ENCODE results near the gene DYSF. TPM values are rescaled to one million over a fixed set of nuclear protein-coding genes. Genes with fewer than 3 reads are reported as not detected.

DYSF gene
- total RNA-seq, 2 donors from 2014 or later: 1.4 to 3.1 TPM

GRCh38 chr2:71704688-71705087, 251.3 kb downstream of the DYSF start:
- Histone ChIP-seq H3K27ac (ENCODE audit: low read depth, low read length) (no peak overlapping the region), H3K4me1 (ENCODE audit: control insufficient read depth, insufficient read depth, low read length) (no peaks in the 10 kb centered on the region), H3K27me3 (ENCODE audit: control insufficient read depth, insufficient read depth, low read length, poor library complexity, severe bottlenecking) (no peaks in the 10 kb centered on the region), H3K9ac (ENCODE audit: extremely low read depth, low read length, poor library complexity, severe bottlenecking) (no peak overlapping the region), H3K36me3 (ENCODE audit: control insufficient read depth, insufficient read depth, low read length) (no peaks in the 10 kb centered on the region), H3K4me3 (ENCODE audit: low read length) (no peak overlapping the region), H3K9me3 (ENCODE audit: control insufficient read depth, low read length) (no peaks in the 10 kb centered on the region)
- no peaks in the 10 kb centered on the region for H3K27me3 Mint-ChIP-seq (ENCODE audit: insufficient read depth)
- no peaks in the 10 kb centered on the region for H3K9me3 Mint-ChIP-seq
- H3K36me3 Mint-ChIP-seq (ENCODE audit: low read depth): no peaks in the 10 kb centered on the region
- TF ChIP-seq, protein P1, sequence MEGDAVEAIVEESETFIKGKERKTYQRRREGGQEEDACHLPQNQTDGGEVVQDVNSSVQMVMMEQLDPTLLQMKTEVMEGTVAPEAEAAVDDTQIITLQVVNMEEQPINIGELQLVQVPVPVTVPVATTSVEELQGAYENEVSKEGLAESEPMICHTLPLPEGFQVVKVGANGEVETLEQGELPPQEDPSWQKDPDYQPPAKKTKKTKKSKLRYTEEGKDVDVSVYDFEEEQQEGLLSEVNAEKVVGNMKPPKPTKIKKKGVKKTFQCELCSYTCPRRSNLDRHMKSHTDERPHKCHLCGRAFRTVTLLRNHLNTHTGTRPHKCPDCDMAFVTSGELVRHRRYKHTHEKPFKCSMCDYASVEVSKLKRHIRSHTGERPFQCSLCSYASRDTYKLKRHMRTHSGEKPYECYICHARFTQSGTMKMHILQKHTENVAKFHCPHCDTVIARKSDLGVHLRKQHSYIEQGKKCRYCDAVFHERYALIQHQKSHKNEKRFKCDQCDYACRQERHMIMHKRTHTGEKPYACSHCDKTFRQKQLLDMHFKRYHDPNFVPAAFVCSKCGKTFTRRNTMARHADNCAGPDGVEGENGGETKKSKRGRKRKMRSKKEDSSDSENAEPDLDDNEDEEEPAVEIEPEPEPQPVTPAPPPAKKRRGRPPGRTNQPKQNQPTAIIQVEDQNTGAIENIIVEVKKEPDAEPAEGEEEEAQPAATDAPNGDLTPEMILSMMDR (conservative IDR thresholded peaks at IDR 0.05): no peak
- no peak for DNase-seq
- H3K4me3 Mint-ChIP-seq: no peak overlapping the region
- H3K27ac Mint-ChIP-seq: no peak overlapping the region
- H3K4me1 Mint-ChIP-seq: peaks cover 9% of the 10 kb centered on the region
- 81 to 94% methylated on average over 3 to 5 of the region's 5 CpGs for WGBS, 2 experiments (ENCODE audit: insufficient coverage in 1 of 2, insufficient read length in 1 of 2)

DNA sequence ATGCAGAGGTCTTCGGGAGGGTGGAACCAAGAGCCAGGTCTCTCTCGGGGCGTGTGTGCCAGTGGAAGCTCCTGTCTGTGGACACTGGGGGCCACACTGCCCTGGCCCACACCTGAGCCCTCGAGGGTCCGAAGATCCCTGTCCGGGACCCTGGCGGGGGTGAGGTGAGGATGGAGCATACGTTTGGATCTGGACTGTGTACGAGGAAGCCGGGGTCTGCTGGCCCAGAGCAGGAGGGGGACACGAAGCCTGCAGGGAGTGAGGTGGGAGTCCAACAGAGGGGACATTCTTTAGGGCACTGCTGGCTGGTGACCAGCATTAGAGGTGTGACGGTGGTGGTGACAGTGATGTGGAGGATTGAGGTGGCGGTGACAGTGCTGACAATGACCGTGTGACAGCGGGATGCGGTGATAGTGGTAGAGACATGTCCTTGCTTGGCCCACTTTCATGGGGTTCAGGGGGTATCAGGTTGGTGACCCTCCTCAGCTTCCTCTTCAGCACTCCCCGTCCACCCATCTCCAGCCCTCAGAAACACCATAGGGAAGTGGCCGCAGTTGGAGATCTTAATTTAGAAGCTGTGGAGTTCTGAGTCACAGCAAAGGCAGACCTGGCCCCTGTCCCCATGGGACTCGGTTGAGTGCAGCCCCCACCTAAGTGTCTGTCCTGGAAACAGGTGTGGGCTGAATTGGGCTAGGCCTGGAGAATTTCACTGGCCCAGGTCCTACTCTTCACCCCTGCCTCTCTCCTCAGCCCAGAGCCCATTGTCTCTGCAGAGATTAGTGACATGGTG, 252.0 kb downstream of the DYSF start:
- no peaks in the 10 kb centered on the region for H3K36me3 ChIP-seq (ENCODE audit: control insufficient read depth, insufficient read depth, low read length)
- no peak overlapping the region for H3K27ac Mint-ChIP-seq

GRCh38 chr2:71706121-71706520, 252.8 kb downstream of the DYSF start:
- Mint-ChIP-seq H3K27ac (no peak overlapping the region), H3K4me3 (no peak overlapping the region), H3K4me1 (peaks cover 9% of the 10 kb centered on the region), H3K9me3 (no peaks in the 10 kb centered on the region), H3K27me3 (ENCODE audit: insufficient read depth) (no peaks in the 10 kb centered on the region), H3K36me3 (ENCODE audit: low read depth) (no peaks in the 10 kb centered on the region)
- H3K4me1 ChIP-seq (ENCODE audit: control insufficient read depth, insufficient read depth, low read length): no peaks in the 10 kb centered on the region
- H3K27ac ChIP-seq (ENCODE audit: low read depth, low read length): no peak overlapping the region
- no peaks in the 10 kb centered on the region for H3K9me3 ChIP-seq (ENCODE audit: control insufficient read depth, low read length)
- H3K36me3 ChIP-seq (ENCODE audit: control insufficient read depth, insufficient read depth, low read length): no peaks in the 10 kb centered on the region
- no peak overlapping the region for H3K4me3 ChIP-seq (ENCODE audit: low read length)
- WGBS, 2 experiments (ENCODE audit: insufficient coverage in 1 of 2, insufficient read length in 1 of 2): 83 to 92% methylated on average over 2 to 4 of the region's 4 CpGs
- DNase-seq: no peak
- no peaks in the 10 kb centered on the region for H3K27me3 ChIP-seq (ENCODE audit: control insufficient read depth, insufficient read depth, low read length, poor library complexity, severe bottlenecking)
- H3K9ac ChIP-seq (ENCODE audit: extremely low read depth, low read length, poor library complexity, severe bottlenecking): no peak overlapping the region
- TF ChIP-seq, protein P1 (conservative IDR thresholded peaks at IDR 0.05): no peak

More for the DNA sequence above, 252.0 kb downstream of the DYSF start:
- Mint-ChIP-seq H3K9me3 (no peaks in the 10 kb centered on the region), H3K4me1 (peaks cover 9% of the 10 kb centered on the region), H3K4me3 (no peak overlapping the region), H3K36me3 (ENCODE audit: low read depth) (no peaks in the 10 kb centered on the region), H3K27me3 (ENCODE audit: insufficient read depth) (no peaks in the 10 kb centered on the region)
- Histone ChIP-seq H3K27ac (ENCODE audit: low read depth, low read length) (no peak overlapping the region), H3K9me3 (ENCODE audit: control insufficient read depth, low read length) (no peaks in the 10 kb centered on the region), H3K9ac (ENCODE audit: extremely low read depth, low read length, poor library complexity, severe bottlenecking) (no peak overlapping the region), H3K27me3 (ENCODE audit: control insufficient read depth, insufficient read depth, low read length, poor library complexity, severe bottlenecking) (no peaks in the 10 kb centered on the region), H3K4me3 (ENCODE audit: low read length) (no peak overlapping the region), H3K4me1 (ENCODE audit: control insufficient read depth, insufficient read depth, low read length) (no peaks in the 10 kb centered on the region)
- TF ChIP-seq, protein P1 (conservative IDR thresholded peaks at IDR 0.05): no peak
- no peak for DNase-seq
- 93 to 97% methylated on average over 12 to 19 of the region's 19 CpGs for WGBS, 2 experiments (ENCODE audit: insufficient coverage in 1 of 2, insufficient read length in 1 of 2)

Measured in endodermal cell (in vitro differentiated cells).